Measurements from ENCODE around the gene ROR2.

DNA sequence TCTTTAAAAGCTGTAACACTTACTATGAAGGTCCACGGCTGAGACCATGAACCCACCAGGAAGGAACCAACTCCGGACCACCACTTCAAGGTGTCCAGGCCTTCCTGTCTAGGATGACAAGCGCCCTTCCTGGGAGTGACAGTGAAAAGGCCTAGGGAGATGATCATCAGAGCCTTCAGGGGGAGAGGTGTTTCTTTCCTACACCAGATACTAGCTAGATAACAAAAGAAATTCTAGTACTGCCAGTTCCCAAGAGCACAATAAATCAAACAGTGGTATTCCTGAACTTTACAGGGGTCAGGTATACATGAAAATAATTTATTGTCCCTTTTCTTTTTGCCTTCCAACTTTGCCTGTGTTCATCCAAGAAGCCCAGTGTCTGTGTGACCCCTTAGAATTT, 432.2 kb downstream of the ROR2 start:
- TF ChIP-seq, protein P1, sequence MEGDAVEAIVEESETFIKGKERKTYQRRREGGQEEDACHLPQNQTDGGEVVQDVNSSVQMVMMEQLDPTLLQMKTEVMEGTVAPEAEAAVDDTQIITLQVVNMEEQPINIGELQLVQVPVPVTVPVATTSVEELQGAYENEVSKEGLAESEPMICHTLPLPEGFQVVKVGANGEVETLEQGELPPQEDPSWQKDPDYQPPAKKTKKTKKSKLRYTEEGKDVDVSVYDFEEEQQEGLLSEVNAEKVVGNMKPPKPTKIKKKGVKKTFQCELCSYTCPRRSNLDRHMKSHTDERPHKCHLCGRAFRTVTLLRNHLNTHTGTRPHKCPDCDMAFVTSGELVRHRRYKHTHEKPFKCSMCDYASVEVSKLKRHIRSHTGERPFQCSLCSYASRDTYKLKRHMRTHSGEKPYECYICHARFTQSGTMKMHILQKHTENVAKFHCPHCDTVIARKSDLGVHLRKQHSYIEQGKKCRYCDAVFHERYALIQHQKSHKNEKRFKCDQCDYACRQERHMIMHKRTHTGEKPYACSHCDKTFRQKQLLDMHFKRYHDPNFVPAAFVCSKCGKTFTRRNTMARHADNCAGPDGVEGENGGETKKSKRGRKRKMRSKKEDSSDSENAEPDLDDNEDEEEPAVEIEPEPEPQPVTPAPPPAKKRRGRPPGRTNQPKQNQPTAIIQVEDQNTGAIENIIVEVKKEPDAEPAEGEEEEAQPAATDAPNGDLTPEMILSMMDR (IDR thresholded peaks at IDR 0.05), result no peak
- no peak for TF ChIP-seq EP300 (IDR thresholded peaks at IDR 0.05)
